ENCODE results near the gene CCT2.

CCT2 gene

DNA sequence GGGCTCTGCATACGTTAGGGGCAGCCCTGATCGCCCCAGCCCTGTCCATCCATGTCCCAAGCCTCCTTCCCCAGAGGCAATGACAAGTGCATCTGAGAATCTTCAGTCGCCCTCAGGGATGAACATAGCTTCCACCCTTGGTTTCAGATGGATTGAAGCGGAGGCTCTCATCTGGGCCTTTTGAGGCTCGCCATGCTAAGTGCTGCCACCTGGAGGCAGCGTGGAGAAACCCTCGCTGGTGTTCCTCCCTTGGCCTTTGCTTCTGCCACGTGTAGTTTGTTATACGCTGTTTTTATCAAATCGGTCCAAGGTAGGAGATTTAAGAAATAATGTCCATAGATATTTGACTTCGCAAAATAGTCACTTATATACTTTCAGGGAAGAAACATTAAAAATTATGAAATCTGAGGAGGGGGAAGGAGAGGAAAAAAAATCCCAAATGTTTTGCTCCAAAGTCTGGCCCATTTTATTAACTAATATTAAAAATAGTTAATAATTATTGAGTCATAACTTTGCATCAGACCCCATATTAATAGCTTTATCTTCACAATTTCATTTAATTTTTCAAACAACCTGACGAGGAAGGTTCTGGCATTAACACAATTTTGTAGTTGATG lies 54.2 kb downstream of the CCT2 start (continued):
- TF ChIP-seq ZNF585B (tag by site-specific recombination; IDR thresholded peaks at IDR 0.05): no peak
- no peak for TF ChIP-seq ZNF600 (tag by site-specific recombination; IDR thresholded peaks at IDR 0.05)

DNA sequence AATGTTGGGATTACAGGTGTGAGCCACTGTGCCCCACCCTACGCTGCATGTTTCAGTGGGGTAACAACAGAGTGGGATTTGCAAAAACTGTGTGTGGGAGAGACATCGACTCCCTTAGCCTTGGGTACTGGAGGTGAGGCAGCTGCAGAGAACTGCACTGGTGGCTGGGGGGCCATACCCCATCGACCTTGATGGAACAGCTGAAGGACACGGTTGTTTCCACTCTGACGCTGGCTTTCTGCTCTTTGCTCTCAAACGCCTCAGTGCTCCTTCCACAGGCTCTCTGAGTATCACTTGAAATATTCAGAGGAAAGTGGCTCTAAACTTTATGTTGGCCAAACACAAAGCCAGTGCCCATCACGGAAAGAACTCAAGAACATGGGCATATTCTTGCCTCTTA lies 56.3 kb downstream of the CCT2 start:
- Histone ChIP-seq H3K4me1 (ENCODE audit: control insufficient read depth, insufficient read depth, low read length) (no peaks in the 10 kb centered on the region), H3K27ac (ENCODE audit: extremely low read depth, low read depth, low read length) (no peak overlapping the region), H3K36me3 (ENCODE audit: control insufficient read depth in 2 of 2, insufficient read depth in 1 of 2, low read length in 2 of 2) (no peaks in the 10 kb centered on the region), H3K4me3 (ENCODE audit: low read depth, low read length) (no peak overlapping the region), H3K9me3 (ENCODE audit: control insufficient read depth, insufficient read depth, low read depth, low read length) (no peaks in the 10 kb centered on the region)
- TF ChIP-seq, protein P1, sequence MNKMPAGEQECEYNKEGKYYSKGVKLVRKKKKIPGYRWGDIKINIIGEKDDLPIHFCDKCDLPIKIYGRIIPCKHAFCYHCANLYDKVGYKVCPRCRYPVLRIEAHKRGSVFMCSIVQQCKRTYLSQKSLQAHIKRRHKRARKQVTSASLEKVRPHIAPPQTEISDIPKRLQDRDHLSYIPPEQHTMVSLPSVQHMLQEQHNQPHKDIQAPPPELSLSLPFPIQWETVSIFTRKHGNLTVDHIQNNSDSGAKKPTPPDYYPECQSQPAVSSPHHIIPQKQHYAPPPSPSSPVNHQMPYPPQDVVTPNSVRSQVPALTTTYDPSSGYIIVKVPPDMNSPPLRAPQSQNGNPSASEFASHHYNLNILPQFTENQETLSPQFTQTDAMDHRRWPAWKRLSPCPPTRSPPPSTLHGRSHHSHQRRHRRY (tag by site-specific recombination; IDR thresholded peaks at IDR 0.05): no peak
- TF ChIP-seq, protein P2, sequence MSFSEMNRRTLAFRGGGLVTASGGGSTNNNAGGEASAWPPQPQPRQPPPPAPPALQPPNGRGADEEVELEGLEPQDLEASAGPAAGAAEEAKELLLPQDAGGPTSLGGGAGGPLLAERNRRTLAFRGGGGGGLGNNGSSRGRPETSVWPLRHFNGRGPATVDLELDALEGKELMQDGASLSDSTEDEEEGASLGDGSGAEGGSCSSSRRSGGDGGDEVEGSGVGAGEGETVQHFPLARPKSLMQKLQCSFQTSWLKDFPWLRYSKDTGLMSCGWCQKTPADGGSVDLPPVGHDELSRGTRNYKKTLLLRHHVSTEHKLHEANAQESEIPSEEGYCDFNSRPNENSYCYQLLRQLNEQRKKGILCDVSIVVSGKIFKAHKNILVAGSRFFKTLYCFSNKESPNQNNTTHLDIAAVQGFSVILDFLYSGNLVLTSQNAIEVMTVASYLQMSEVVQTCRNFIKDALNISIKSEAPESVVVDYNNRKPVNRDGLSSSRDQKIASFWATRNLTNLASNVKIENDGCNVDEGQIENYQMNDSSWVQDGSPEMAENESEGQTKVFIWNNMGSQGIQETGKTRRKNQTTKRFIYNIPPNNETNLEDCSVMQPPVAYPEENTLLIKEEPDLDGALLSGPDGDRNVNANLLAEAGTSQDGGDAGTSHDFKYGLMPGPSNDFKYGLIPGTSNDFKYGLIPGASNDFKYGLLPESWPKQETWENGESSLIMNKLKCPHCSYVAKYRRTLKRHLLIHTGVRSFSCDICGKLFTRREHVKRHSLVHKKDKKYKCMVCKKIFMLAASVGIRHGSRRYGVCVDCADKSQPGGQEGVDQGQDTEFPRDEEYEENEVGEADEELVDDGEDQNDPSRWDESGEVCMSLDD (tag by site-specific recombination; IDR thresholded peaks at IDR 0.05): no peak
- TF ChIP-seq, protein P3, sequence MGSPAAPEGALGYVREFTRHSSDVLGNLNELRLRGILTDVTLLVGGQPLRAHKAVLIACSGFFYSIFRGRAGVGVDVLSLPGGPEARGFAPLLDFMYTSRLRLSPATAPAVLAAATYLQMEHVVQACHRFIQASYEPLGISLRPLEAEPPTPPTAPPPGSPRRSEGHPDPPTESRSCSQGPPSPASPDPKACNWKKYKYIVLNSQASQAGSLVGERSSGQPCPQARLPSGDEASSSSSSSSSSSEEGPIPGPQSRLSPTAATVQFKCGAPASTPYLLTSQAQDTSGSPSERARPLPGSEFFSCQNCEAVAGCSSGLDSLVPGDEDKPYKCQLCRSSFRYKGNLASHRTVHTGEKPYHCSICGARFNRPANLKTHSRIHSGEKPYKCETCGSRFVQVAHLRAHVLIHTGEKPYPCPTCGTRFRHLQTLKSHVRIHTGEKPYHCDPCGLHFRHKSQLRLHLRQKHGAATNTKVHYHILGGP (tag by site-specific recombination; IDR thresholded peaks at IDR 0.05): no peak
- no peak for TF ChIP-seq KLF9 (tag by site-specific recombination; IDR thresholded peaks at IDR 0.05; ENCODE audit: low read depth)
- TF ChIP-seq, protein P4, sequence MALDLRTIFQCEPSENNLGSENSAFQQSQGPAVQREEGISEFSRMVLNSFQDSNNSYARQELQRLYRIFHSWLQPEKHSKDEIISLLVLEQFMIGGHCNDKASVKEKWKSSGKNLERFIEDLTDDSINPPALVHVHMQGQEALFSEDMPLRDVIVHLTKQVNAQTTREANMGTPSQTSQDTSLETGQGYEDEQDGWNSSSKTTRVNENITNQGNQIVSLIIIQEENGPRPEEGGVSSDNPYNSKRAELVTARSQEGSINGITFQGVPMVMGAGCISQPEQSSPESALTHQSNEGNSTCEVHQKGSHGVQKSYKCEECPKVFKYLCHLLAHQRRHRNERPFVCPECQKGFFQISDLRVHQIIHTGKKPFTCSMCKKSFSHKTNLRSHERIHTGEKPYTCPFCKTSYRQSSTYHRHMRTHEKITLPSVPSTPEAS (tag by site-specific recombination; IDR thresholded peaks at IDR 0.05): no peak
- TF ChIP-seq, protein P5, sequence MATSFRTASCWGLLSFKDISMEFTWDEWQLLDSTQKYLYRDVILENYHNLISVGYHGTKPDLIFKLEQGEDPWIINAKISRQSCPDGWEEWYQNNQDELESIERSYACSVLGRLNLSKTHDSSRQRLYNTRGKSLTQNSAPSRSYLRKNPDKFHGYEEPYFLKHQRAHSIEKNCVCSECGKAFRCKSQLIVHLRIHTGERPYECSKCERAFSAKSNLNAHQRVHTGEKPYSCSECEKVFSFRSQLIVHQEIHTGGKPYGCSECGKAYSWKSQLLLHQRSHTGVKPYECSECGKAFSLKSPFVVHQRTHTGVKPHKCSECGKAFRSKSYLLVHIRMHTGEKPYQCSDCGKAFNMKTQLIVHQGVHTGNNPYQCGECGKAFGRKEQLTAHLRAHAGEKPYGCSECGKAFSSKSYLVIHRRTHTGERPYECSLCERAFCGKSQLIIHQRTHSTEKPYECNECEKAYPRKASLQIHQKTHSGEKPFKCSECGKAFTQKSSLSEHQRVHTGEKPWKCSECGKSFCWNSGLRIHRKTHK (tag by site-specific recombination; IDR thresholded peaks at IDR 0.05): no peak
- no peak for TF ChIP-seq GLI2 (tag by site-specific recombination; IDR thresholded peaks at IDR 0.05; ENCODE audit: borderline replicate concordance, low read depth)
- TF ChIP-seq ZNF23 (tag by site-specific recombination; IDR thresholded peaks at IDR 0.05; ENCODE audit: borderline replicate concordance): no peak
- no peak for TF ChIP-seq ZNF473 (tag by site-specific recombination; IDR thresholded peaks at IDR 0.05)
- no peak for TF ChIP-seq ZNF335 (tag by site-specific recombination; conservative IDR thresholded peaks at IDR 0.05)
- TF ChIP-seq, protein P6, sequence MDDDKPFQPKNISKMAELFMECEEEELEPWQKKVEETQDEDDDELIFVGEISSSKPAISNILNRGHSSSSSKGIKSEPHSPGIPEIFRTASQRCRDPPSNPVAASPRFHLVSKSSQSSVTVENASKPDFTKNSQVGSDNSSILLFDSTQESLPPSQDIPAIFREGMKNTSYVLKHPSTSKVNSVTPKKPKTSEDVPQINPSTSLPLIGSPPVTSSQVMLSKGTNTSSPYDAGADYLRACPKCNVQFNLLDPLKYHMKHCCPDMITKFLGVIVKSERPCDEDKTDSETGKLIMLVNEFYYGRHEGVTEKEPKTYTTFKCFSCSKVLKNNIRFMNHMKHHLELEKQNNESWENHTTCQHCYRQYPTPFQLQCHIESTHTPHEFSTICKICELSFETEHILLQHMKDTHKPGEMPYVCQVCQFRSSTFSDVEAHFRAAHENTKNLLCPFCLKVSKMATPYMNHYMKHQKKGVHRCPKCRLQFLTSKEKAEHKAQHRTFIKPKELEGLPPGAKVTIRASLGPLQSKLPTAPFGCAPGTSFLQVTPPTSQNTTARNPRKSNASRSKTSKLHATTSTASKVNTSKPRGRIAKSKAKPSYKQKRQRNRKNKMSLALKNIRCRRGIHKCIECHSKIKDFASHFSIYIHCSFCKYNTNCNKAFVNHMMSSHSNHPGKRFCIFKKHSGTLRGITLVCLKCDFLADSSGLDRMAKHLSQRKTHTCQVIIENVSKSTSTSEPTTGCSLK (tag by site-specific recombination; IDR thresholded peaks at IDR 0.05): no peak
- no peak for TF ChIP-seq ZNF169 (tag by site-specific recombination; IDR thresholded peaks at IDR 0.05)
- no peak for TF ChIP-seq SCRT1 (tag by site-specific recombination; IDR thresholded peaks at IDR 0.05; ENCODE audit: borderline replicate concordance)
- CTCF ChIA-PET: interaction anchor here (0.7 to 4.3 kb wide), 2 partner anchors 12 to 248 kb away, joined by 3 to 33 read pairs; no protein-coding TSS in a partner anchor
- POLR2A ChIA-PET: no interaction called here

Measured in HEK293 (cell line).